ENCODE measurements around the gene GGT1.
"Not testable (repeated sequence)": the region's sequence is repeated elsewhere in the genome, so short reads cannot be mapped to it uniquely, and the experiment has no call there.

Gene GGT1

DNA sequence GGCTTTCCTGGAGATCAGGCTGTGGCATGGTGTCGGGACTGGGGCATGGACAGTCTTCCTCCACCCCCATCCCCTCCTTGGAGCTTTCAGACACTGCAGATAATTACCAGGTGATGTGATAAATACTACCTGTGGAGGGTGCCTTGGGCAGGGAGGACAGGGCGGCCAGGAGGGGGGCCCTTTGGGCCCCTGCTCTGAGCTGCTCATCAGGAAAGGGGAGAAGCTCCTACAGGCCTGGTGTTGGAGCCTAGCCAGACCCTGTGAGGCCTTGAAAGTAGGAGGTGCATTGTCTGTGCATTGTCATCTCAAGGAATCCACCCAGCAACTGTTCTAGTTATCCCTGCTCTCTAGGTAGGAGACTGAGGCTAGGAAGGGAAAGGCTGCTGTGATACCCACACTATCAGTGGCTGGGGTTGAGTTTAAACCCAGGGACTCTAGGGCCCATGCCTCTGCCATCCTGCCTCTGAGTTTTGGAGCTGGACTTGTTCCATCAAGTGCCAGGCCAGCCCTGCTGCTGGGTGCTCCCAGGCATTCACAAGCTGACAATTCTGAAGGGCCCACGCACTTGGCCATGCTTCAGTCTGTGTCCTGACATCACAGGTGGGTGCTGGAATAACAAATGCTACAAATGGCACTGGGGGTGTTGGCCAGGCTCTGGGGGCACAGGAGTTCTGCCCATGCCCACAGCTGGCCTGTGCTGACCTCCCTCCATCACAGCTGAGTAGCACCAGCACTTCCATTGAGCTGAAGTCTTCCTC is 2.9 kb upstream of the GGT1 start:
- DNase-seq = not testable (repeated sequence)

GRCh38 chr22:24601217-24602104 is 1.5 kb upstream of the GGT1 start:
- no peak for DNase-seq

DNA sequence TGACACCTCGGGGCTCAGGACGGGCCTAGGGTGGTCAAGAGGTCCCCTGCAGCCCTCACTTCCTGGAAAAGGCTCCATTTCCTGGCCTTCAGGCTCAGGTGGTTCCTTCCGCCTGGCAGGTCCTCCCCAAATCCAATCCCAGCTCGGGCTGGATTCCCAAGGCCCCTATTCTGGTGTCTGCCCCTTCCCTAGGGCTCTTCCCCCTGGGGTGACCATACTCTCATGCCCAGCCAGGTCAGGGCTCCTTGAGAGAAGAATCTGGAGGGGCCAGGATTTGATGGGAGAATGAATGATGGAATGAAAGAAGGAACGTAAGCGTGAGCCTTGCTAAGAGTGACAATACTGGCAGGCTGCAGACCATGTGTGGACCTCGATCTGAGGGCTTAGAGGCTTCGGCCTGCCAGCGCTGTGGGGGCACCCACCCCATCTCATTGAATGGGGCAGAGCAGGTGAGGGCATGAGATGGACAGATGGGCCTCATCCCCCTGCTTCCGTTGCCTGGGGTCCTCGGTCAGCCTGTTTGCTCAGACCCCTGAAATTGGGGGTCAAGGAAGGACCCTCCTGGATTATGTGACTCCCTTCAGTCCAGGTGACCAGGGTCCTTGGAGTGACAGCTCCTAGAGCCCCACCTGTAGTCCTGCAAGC is 766 bp upstream of the GGT1 start:
- not testable (repeated sequence) for DNase-seq

DNA sequence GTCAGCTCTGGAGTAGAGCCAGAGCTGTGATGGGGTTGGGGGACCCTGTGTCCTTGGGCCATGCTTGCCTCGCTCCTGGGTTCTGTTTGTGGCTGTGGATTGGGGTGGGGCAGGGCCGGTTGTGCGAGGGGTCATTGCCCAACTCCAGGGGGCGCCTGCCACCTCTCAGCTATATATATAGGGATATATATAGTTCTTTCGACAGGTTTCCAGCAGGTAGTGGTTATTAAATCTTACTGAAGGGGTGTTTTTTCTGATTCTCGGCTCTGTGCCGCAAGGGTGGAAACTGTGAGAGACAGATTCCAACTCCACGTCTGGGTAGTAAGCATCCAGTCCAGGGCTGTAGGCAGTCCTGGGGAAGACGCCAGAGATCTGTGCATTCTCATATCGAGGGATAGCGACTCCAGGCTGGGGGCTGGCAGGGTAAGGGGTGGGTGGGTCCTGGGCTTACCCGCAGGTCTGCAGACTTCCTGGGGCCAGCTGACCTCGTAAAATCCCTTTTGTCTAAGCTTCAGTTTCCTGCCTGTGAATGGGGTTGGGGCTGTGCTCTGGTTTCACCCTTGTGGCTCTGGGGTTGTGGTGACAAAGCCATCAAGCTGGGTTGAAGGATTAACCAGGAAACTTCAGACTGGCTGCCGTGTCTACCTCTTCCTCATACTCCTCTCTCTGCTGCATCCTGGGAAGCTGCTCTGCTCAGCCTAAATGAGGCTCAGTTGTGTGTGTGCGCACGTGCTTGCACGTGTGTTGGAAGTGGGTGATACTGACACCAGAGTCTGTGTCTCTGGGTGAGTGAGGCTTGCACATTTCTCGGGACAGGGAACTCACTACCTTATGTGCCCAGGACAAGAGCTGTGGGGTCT is 1.0 kb downstream of the GGT1 start:
- DNase-seq = not testable (repeated sequence)

DNA sequence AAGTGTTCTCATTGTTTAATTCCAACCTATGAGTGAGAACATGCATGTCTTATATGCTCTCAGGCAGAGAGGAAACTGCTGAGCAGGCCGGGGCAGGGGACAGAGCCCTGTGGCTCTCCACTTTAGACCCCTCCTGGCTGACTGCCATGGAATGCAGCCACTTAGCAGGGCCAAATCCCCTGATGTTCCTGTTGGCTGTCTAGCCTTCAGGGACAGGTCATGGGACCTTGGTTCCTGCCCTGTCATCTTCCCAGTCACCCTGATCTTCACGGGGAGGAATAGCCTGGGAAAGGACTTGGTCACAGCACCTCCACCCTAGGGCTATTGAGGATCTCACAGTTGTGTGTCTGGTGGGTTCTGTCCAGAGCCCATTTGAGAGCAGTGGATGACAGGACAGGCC is 3.3 kb downstream of the GGT1 start:
- DNase-seq = not testable (repeated sequence)

DNA sequence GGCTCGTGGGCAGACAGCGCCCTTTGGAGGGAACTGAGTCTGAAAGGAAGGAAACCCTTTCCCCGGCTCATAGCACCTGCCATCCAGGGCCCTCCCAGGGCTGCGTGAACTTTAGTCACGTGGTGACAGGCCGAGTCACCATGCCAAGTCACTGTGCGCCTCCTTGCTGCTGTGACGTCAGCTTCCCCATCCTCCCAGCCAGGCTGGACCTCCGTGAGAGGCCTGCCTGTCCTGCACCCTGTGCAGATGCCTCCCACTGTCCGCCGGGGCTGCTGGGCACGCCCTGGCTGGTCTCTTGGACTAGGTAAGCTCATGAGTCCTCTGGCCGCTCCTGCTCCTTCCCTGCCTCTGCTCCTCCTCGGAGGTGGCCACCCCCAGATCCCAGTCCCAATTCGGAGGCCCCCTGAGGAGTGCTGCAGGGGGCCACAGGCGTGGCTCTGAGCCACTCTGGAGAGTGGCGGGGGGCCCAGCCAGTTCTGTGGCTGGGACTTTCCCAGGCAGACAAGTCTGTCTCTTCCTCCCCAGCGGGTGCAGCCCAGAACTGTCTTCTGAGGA is 4.5 kb downstream of the GGT1 start:
- peak; percentile 71 for DNase-seq

- not testable (repeated sequence) for DNase-seq
These were observed 5.3 kb downstream of the GGT1 start for GRCh38 chr22:24608327-24608726.

DNA sequence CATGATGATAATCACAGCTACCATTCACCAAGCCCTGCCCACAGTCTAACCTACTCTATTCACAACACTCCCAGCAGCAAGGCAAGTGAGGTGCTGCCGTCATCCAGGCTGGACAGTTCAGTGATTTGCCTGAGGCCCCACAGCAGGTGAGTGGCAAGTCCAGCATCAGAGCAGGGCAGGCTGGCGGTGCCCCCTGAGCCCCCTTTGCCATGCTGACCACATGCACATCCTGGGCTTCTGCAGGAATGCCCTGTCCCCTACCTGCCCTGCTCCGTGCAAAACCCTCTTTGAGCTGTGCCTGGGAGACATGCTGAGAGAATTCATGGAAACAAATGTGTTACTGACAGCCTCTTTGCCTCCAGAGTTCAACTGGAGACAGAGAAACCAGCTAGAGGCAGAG is 6.9 kb downstream of the GGT1 start:
- not testable (repeated sequence) for DNase-seq

- DNase-seq = not testable (repeated sequence)
These were observed 11.8 kb downstream of the GGT1 start for GRCh38 chr22:24614794-24615193.

DNA sequence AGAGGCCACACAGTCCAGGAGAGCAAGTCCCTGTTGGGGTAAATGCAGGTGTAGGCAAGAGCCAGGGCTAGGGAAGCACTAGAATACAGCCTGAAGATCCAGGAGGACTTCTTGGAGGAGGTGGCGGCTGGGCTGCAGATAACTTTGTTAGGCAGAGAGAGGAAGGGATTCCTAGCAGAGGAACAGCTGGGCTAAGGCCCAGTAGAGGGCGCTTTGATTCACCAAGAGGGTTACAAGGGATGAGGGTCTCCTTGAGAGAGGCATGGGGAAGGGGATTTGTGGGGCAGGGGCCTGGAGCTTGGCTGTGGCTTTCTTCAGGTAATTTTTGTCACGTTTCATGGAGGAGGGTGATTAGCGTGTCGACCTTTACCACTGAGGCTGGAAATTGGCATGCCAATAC is 18.3 kb downstream of the GGT1 start:
- DNase-seq = not testable (repeated sequence)

DNA sequence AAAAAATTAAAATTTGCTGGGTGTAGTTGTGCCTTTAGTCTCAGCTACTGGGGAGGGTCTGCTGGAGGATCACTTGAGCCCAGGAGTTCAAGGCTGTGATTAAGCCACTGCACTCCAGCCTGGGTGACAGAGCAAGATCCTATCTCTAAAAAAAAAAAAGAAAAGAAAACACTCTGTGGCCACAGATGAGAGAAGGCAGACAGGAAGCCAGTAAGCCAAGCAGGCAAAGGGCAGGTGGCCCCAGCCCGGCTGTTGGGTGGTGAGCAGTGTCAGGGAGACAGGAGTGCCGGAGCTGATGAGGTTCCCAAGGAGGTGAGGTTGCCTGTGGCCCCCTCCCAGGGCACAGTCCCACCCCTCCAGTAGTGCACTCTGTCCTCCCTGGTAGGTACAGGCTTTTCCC is 19.6 kb downstream of the GGT1 start:
- not testable (repeated sequence) for DNase-seq

- not testable (repeated sequence) for DNase-seq
These were observed 24.9 kb downstream of the GGT1 start for GRCh38 chr22:24627911-24628310.

- not testable (repeated sequence) for DNase-seq
These were observed 26.1 kb downstream of the GGT1 start for GRCh38 chr22:24629069-24629468.

DNA sequence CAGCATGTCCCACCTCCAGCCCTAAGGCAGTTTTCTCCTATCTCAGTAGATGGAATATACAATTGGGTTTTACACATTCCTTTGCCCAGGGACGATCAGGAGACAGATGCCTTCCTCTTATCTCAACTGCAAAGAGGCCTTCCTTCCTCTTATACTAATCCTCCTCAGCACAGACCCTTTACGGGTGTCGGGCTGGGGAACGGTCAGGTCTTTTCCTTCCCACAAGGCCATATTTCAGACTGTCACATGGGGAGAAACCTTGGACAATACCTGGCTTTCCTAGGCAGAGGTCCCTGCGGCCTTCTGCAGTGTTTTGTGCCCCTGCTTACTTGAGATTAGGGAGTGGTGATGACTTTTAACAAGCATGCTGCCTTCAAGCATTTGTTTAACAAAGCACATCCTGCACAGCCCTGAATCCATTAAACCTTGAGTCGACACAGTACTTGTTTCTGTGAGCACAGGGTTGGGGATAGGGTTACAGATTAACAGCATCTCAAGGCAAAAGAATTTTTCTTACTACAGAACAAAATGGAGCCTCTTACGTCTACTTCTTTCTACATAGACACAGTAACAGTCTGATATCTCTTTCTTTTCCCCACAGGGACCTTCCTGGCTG is 27.9 kb downstream of the GGT1 start:
- DNase-seq = not testable (repeated sequence)

DNA sequence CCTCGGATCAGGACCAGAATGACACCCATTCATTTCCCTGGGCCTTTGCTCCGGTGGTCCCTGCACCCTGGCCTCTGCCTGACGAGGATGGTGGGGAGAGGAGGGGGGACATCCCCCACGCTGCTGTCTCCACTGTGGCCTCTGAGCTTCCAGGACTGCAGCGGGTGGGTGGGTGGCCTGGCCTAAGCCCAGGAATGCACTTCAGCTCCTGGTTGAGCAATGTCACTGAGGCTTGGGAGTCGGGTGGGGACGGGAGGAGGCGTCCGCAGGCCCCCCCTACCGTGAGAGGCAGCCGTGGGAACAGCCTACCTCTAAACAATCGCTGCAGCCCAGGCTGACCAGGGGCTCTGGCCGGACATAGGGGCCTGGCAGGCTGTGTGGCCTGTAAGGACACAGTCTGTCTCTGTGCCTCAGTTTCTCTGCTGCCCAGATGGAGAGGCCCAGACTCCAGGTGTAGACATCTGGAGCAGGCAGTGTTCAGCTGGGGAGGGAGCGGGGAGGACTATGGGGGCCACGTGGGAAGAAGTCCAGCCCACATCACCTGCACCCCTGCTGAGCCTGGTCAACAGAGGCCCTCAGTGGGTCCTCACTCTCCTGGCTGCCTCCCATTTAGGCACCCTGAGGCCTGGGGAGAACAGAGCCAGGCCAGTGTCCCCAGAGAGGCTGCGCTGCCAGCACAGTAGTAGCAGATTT is 28.6 kb downstream of the GGT1 start:
- not testable (repeated sequence) for DNase-seq

- DNase-seq = not testable (repeated sequence)
These were observed 29.6 kb downstream of the GGT1 start for GRCh38 chr22:24632642-24633041.

- not testable (repeated sequence) for DNase-seq
These were observed 30.4 kb downstream of the GGT1 start for GRCh38 chr22:24633231-24634023.

GRCh38 chr22:24634776-24635389 is 31.9 kb downstream of the GGT1 start:
- peak; percentile 4 for DNase-seq

- not testable (repeated sequence) for DNase-seq
These were observed 33.5 kb downstream of the GGT1 start for GRCh38 chr22:24636513-24636912.

GRCh38 chr22:24642307-24642706 is 39.3 kb downstream of the GGT1 start:
- not testable (repeated sequence) for DNase-seq

All from CD4-positive, alpha-beta T cell treated with Interleukin-4 for 4 hours (primary cell).